HEK293 (cell line): ENCODE measurements around the gene C1orf74.

Experiments used
- KLF17 ChIP-seq: fragments of 450-650 bp; formaldehyde crosslinking; IDR thresholded peaks from 2 replicates; pipeline ENCODE4 v1.5.1; 2016; ENCODE audit warnings: missing biosample characterization, missing genetic modification characterization
- MYNN ChIP-seq: fragments of 450-650 bp; formaldehyde crosslinking; IDR thresholded peaks from 2 replicates; pipeline ENCODE4 v1.5.1; 2016; ENCODE audit warnings: missing biosample characterization, missing genetic modification characterization, borderline replicate concordance
- SP7 ChIP-seq: fragments of 450-650 bp; formaldehyde crosslinking; IDR thresholded peaks from 2 replicates; pipeline ENCODE4 v1.5.1; 2016; ENCODE audit warnings: missing biosample characterization, missing genetic modification characterization
- YY1 ChIP-seq: fragments of 450-650 bp; formaldehyde crosslinking; IDR thresholded peaks from 2 replicates; pipeline ENCODE4 v1.5.1; 2018; ENCODE audit warnings: missing biosample characterization, missing genetic modification characterization
- ZBTB10 ChIP-seq: fragments of 450-650 bp; formaldehyde crosslinking; IDR thresholded peaks from 2 replicates; pipeline ENCODE4 v1.5.1; 2016; ENCODE audit warnings: missing biosample characterization, missing genetic modification characterization
- ZBTB11 ChIP-seq: fragments of 450-650 bp; formaldehyde crosslinking; conservative IDR thresholded peaks from 2 replicates; pipeline ENCODE4 v1.5.1; 2016; ENCODE audit warnings: low read depth, missing biosample characterization, missing genetic modification characterization
- ZBTB17 ChIP-seq: fragments of 450-650 bp; formaldehyde crosslinking; IDR thresholded peaks from 2 replicates; pipeline ENCODE4 v1.5.1; 2016; ENCODE audit warnings: missing biosample characterization, missing genetic modification characterization
- ZBTB21 ChIP-seq: fragments of 450-650 bp; formaldehyde crosslinking; IDR thresholded peaks from 2 replicates; pipeline ENCODE4 v1.5.1; 2017; ENCODE audit warnings: missing biosample characterization, missing genetic modification characterization
- ZBTB49 ChIP-seq: fragments of 450-650 bp; formaldehyde crosslinking; IDR thresholded peaks from 2 replicates; pipeline ENCODE4 v1.5.1; 2016; ENCODE audit warnings: missing biosample characterization, missing genetic modification characterization, low read depth
- ZFP69B ChIP-seq: fragments of 450-650 bp; formaldehyde crosslinking; IDR thresholded peaks from 2 replicates; pipeline ENCODE4 v1.5.1; 2016; ENCODE audit warnings: missing biosample characterization, missing genetic modification characterization
- ZNF239 ChIP-seq: fragments of 450-650 bp; formaldehyde crosslinking; IDR thresholded peaks from 2 replicates; pipeline ENCODE4 v1.5.1; 2016; ENCODE audit warnings: missing biosample characterization, missing genetic modification characterization
- ZNF280D ChIP-seq: fragments of 450-650 bp; formaldehyde crosslinking; IDR thresholded peaks from 2 replicates; pipeline ENCODE4 v1.5.1; 2016; ENCODE audit warnings: missing biosample characterization, missing genetic modification characterization
- ZNF335 ChIP-seq: fragments of 450-650 bp; formaldehyde crosslinking; conservative IDR thresholded peaks from 2 replicates; pipeline ENCODE4 v1.5.1; 2016; ENCODE audit warnings: missing biosample characterization, missing genetic modification characterization
- ZNF488 ChIP-seq: fragments of 450-650 bp; formaldehyde crosslinking; IDR thresholded peaks from 2 replicates; pipeline ENCODE4 v1.5.1; 2016; ENCODE audit warnings: missing biosample characterization, missing genetic modification characterization
- ZNF518A ChIP-seq: fragments of 450-650 bp; formaldehyde crosslinking; conservative IDR thresholded peaks from 2 replicates; pipeline ENCODE4 v1.5.1; 2016; ENCODE audit warnings: low read depth, missing biosample characterization, missing genetic modification characterization
- ZNF707 ChIP-seq: fragments of 450-650 bp; formaldehyde crosslinking; IDR thresholded peaks from 2 replicates; pipeline ENCODE4 v1.5.1; 2016; ENCODE audit warnings: missing biosample characterization, missing genetic modification characterization
- ZNF76 ChIP-seq: fragments of 450-650 bp; formaldehyde crosslinking; IDR thresholded peaks from 2 replicates; pipeline ENCODE4; 2016; ENCODE audit warnings: low read depth, missing biosample characterization, missing genetic modification characterization, borderline replicate concordance
- ZNF777 ChIP-seq: fragments of 450-650 bp; formaldehyde crosslinking; IDR thresholded peaks from 2 replicates; pipeline ENCODE4 v1.5.1; 2017; ENCODE audit warnings: missing biosample characterization, missing genetic modification characterization, borderline replicate concordance

C1orf74 gene

GRCh38 chr1:209784265-209785169 is at the start of gene C1orf74 (continued):
- TF ChIP-seq ZBTB49 (tag by site-specific recombination) (no peak), ZNF518A (peak; percentile 100), ZNF777 (tag by site-specific recombination) (no peak), ZFP69B (tag by site-specific recombination) (no peak; the same call in 1 of the 2 replicates), MYNN (tag by site-specific recombination) (no peak), YY1 (tag by site-specific recombination) (peak; percentile 68; the same call in 1 of the 2 replicates), KLF17 (peak; percentile 91), SP7 (peak; percentile 79; the same call in 1 of the 2 replicates), ZBTB11 (tag by site-specific recombination) (peak; percentile 92), ZBTB21 (tag by site-specific recombination) (peak; percentile 99), ZNF280D (no peak), ZBTB17 (tag by site-specific recombination) (peak; percentile 69), ZBTB10 (tag by site-specific recombination) (no peak), ZNF335 (peak; percentile 93), ZNF707 (tag by site-specific recombination) (no peak), ZNF76 (tag by site-specific recombination) (peak; percentile 57; the same call in 1 of the 2 replicates), ZNF239 (tag by site-specific recombination) (no peak), ZNF488 (tag by site-specific recombination) (no peak)
